ENCODE measurements around the gene CD69. TPM values are rescaled to one million over a fixed set of nuclear protein-coding genes. Genes with fewer than 3 reads are reported as not detected.

Gene CD69
- total and polyA plus RNA-seq, 4 donors, result 1.3 to 2.7 (median 1.7) TPM

GRCh38 chr12:9753498-9753897 is 7.2 kb downstream of the CD69 start (continued):
- no peak for TF ChIP-seq CTCF (IDR thresholded peaks at IDR 0.05; ENCODE audit: low read depth, low read length, missing input control)
- TF ChIP-seq HNF4G (IDR thresholded peaks at IDR 0.05), result no peak
- TF ChIP-seq JUND (IDR thresholded peaks at IDR 0.05), result no peak
- TF ChIP-seq ATF3 (IDR thresholded peaks at IDR 0.05), result no peak
- no peak for TF ChIP-seq TAF1 (conservative IDR thresholded peaks at IDR 0.05)
- no peak for TF ChIP-seq YY1 (IDR thresholded peaks at IDR 0.05)

GRCh38 chr12:9753073-9753472 is 7.6 kb downstream of the CD69 start:
- Histone ChIP-seq H3K4me3 (ENCODE audit: low read depth in 1 of 3, low read length in 3 of 3) (no peak overlapping the region), H3K9me3 (ENCODE audit: control insufficient read depth in 4 of 4, low read length in 3 of 4) (no peaks in the 10 kb centered on the region), H3K27me3 (ENCODE audit: control insufficient read depth in 4 of 4, insufficient read depth in 4 of 4, low read length in 3 of 4) (no peaks in the 10 kb centered on the region), H3K4me1 (ENCODE audit: control insufficient read depth in 4 of 4, insufficient read depth in 4 of 4, low read length in 3 of 4) (peaks cover 0 to 9% (median 3%) of the 10 kb centered on the region in 4 donors), H3K36me3 (ENCODE audit: control insufficient read depth in 4 of 4, insufficient read depth in 3 of 4, low read depth in 1 of 4, low read length in 3 of 4) (peaks cover 0 to 1% (median 0%) of the 10 kb centered on the region in 4 donors), H3K27ac (ENCODE audit: low read depth in 1 of 2, low read length in 2 of 2) (no peak overlapping the region), H3K9ac (ENCODE audit: low read depth in 1 of 2, low read length in 2 of 2) (no peak overlapping the region)
- TF ChIP-seq RXRA (IDR thresholded peaks at IDR 0.05), result no peak
- TF ChIP-seq RAD21 (IDR thresholded peaks at IDR 0.05), result no peak
- no peak for TF ChIP-seq YY1 (IDR thresholded peaks at IDR 0.05)
- TF ChIP-seq SP1 (IDR thresholded peaks at IDR 0.05), result no peak
- TF ChIP-seq ATF3 (IDR thresholded peaks at IDR 0.05), result no peak
- TF ChIP-seq JUND (IDR thresholded peaks at IDR 0.05), result no peak
- TF ChIP-seq TAF1 (conservative IDR thresholded peaks at IDR 0.05), result no peak
- no peak for TF ChIP-seq CTCF (IDR thresholded peaks at IDR 0.05; ENCODE audit: low read depth, low read length, missing input control)
- TF ChIP-seq REST (IDR thresholded peaks at IDR 0.05), result no peak
- no peak for DNase-seq (ENCODE audit: low spot score)
- WGBS, result 79% methylated on average over 2 of the region's 2 CpGs
